HepG2 (cell line): ENCODE data around the gene SNX22.

Source experiments
- ADNP ChIP-seq: sonication (generic); formaldehyde crosslinking; IDR thresholded peaks from 2 replicates; pipeline ENCODE4 v1.4.0; 2020; ENCODE audit warnings: missing genetic modification reagents
- CHCHD3 ChIP-seq: sonication (generic); formaldehyde crosslinking; IDR thresholded peaks from 2 replicates; pipeline ENCODE4 v1.8.0; 2022; ENCODE audit warnings: mild to moderate bottlenecking, missing genetic modification reagents, moderate library complexity
- CHD4 ChIP-seq: fragments of 200-600 bp; sonication (generic); IDR thresholded peaks from 2 replicates; pipeline ENCODE4 v1.7.0; 2017; ENCODE audit warnings: mild to moderate bottlenecking, low read length, borderline replicate concordance
- HDAC6 ChIP-seq: fragments of 200-600 bp; sonication (generic); IDR thresholded peaks from 2 replicates; pipeline ENCODE4 v1.7.0; 2017; ENCODE audit warnings: mild to moderate bottlenecking, antibody characterized with exemption, low read length, low read depth
- IKZF1 ChIP-seq: fragments of 450-650 bp; IDR thresholded peaks from 2 replicates; pipeline ENCODE4 v1.7.1; 2016
- MAFK ChIP-seq, 2 experiments: IDR thresholded peaks in 1 of 2; conservative IDR thresholded peaks in 1 of 2; 2 replicates each; pipeline ENCODE4 v1.6.1; 2011; ENCODE audit warnings: improper control_type of control experiment in 2 of 2, low read length in 2 of 2
- POLR2A ChIP-seq, 2 experiments: IDR thresholded peaks; 2 replicates each; pipeline ENCODE4 v1.6.1; 2011; ENCODE audit warnings: low read depth in 2 of 2, low read length in 2 of 2, mild to moderate bottlenecking in 1 of 2, moderate library complexity in 1 of 2; ENCODE audit not compliant: insufficient read depth in 1 of 2
- TF ChIP-seq, protein P1 (sequence below): sonication (generic); formaldehyde crosslinking; IDR thresholded peaks from 2 replicates; pipeline ENCODE4 v1.5.0; 2020; ENCODE audit warnings: mild to moderate bottlenecking, missing genetic modification reagents, moderate library complexity
- TF ChIP-seq, protein P2 (sequence below): IDR thresholded peaks from 2 replicates; pipeline ENCODE4 v1.6.1; 2012; ENCODE audit warnings: inconsistent platforms

DNA sequence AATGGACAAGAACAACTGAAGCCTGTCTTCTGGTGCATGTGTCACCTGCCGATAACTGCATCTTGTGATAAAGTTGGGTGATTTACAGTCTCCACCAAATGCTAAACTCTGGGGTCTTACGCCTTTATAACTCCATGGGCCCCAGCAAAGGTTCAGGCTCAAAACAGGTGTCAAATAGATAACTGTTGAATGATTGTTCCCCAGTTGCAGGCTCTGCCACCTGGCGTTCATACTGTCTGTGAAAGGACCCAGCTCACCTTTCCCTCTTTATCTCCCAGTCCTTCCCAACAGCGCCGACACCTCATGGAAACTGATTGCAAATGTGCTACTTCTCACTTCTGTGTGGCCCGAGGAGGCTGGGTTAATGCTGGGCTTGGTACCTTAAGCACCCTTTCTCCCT, 8.3 kb upstream of the SNX22 start:
- TF ChIP-seq, protein P1, sequence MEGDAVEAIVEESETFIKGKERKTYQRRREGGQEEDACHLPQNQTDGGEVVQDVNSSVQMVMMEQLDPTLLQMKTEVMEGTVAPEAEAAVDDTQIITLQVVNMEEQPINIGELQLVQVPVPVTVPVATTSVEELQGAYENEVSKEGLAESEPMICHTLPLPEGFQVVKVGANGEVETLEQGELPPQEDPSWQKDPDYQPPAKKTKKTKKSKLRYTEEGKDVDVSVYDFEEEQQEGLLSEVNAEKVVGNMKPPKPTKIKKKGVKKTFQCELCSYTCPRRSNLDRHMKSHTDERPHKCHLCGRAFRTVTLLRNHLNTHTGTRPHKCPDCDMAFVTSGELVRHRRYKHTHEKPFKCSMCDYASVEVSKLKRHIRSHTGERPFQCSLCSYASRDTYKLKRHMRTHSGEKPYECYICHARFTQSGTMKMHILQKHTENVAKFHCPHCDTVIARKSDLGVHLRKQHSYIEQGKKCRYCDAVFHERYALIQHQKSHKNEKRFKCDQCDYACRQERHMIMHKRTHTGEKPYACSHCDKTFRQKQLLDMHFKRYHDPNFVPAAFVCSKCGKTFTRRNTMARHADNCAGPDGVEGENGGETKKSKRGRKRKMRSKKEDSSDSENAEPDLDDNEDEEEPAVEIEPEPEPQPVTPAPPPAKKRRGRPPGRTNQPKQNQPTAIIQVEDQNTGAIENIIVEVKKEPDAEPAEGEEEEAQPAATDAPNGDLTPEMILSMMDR (CRISPR knock-in tag): no peak
- TF ChIP-seq MAFK (conservative IDR thresholded peaks at IDR 0.05 in 1 of 2, IDR thresholded peaks at IDR 0.05 in 1 of 2; ENCODE audit: low read length in 2 of 2) (no peak), IKZF1 (no peak), CHCHD3 (no peak), CHD4 (no peak), ADNP (CRISPR knock-in tag) (no peak), HDAC6 (no peak), POLR2A (IDR thresholded peaks at IDR 0.05; ENCODE audit: insufficient read depth in 1 of 2, low read depth in 2 of 2, low read length in 2 of 2) (no peak)
- TF ChIP-seq, protein P2, sequence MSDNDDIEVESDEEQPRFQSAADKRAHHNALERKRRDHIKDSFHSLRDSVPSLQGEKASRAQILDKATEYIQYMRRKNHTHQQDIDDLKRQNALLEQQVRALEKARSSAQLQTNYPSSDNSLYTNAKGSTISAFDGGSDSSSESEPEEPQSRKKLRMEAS: no peak
